HEK293T (cell line): Measurements from ENCODE around the gene INHBC.
A peak's percentile ranks its signal among the peaks of the same experiment; 100 is the strongest.
"Not testable (repeated sequence)": the region's sequence is repeated elsewhere in the genome, so short reads cannot be mapped to it uniquely, and the experiment has no call there.

Experiments used
- CTCF ChIA-PET: fragments of 350-600 bp; formaldehyde crosslinking; extraction: SDS; loops from one replicate; lab custom pipeline; 2021; ENCODE audit warnings: antibody characterized with exemption, inconsistent platforms; lab: Yijun Ruan, JAX
- POLR2A ChIA-PET: fragments of 350-600 bp; formaldehyde crosslinking; extraction: SDS; loops from one replicate; lab custom pipeline; 2020; ENCODE audit warnings: antibody characterized with exemption, inconsistent platforms; lab: Yijun Ruan, JAX
- DNase-seq: peaks from one replicate; pipeline ENCODE4 v3.0.0; 2012; ENCODE audit warnings: mixed read lengths; ENCODE audit errors: extremely low spot score
- ARNT ChIP-seq: fragments of 450-650 bp; IDR thresholded peaks from 2 replicates; pipeline ENCODE4 v1.6.1; 2017; ENCODE audit warnings: mild to moderate bottlenecking
- BHLHE40 ChIP-seq: fragments of 450-650 bp; IDR thresholded peaks from 2 replicates; pipeline ENCODE4 v1.6.1; 2016; ENCODE audit warnings: mild to moderate bottlenecking, moderate library complexity, borderline replicate concordance
- CTBP1 ChIP-seq: fragments of 450-650 bp; IDR thresholded peaks from 2 replicates; pipeline ENCODE4 v1.6.1; 2016; ENCODE audit warnings: borderline replicate concordance
- ELF4 ChIP-seq: fragments of 450-650 bp; IDR thresholded peaks from 2 replicates; pipeline ENCODE4 v1.6.1; 2017; ENCODE audit warnings: antibody characterized with exemption
- FOXA1 ChIP-seq: fragments of 450-650 bp; IDR thresholded peaks from 2 replicates; pipeline ENCODE4 v1.6.1; 2016; ENCODE audit warnings: mild to moderate bottlenecking
- FOXK2 ChIP-seq: fragments of 450-650 bp; IDR thresholded peaks from 2 replicates; pipeline ENCODE4 v1.6.1; 2016; ENCODE audit warnings: mild to moderate bottlenecking
- FOXM1 ChIP-seq: fragments of 450-650 bp; IDR thresholded peaks from 2 replicates; pipeline ENCODE4 v1.6.1; 2017; ENCODE audit warnings: mild to moderate bottlenecking, borderline replicate concordance
- HDGF ChIP-seq: fragments of 450-650 bp; IDR thresholded peaks from 2 replicates; pipeline ENCODE4 v1.6.1; 2017; ENCODE audit warnings: antibody characterized with exemption, borderline replicate concordance
- L3MBTL2 ChIP-seq: fragments of 450-650 bp; conservative IDR thresholded peaks from 2 replicates; pipeline ENCODE4 v1.6.1; 2016; ENCODE audit warnings: mild to moderate bottlenecking
- LEF1 ChIP-seq: fragments of 450-650 bp; IDR thresholded peaks from 2 replicates; pipeline ENCODE4 v1.6.1; 2017; ENCODE audit warnings: mild to moderate bottlenecking, borderline replicate concordance
- NFRKB ChIP-seq: fragments of 450-650 bp; IDR thresholded peaks from 2 replicates; pipeline ENCODE4 v1.6.1; 2016; ENCODE audit warnings: mild to moderate bottlenecking, moderate library complexity
- PKNOX1 ChIP-seq: fragments of 450-650 bp; IDR thresholded peaks from 2 replicates; pipeline ENCODE4 v1.6.1; 2016
- SP1 ChIP-seq: fragments of 450-650 bp; IDR thresholded peaks from 2 replicates; pipeline ENCODE4 v1.6.1; 2017
- SUZ12 ChIP-seq: fragments of 450-650 bp; IDR thresholded peaks from 2 replicates; pipeline ENCODE4 v1.6.1; 2016; ENCODE audit warnings: mild to moderate bottlenecking
- TARDBP ChIP-seq: fragments of 450-650 bp; IDR thresholded peaks from 2 replicates; pipeline ENCODE4 v1.6.1; 2016
- ZNF384 ChIP-seq: fragments of 450-650 bp; IDR thresholded peaks from 2 replicates; pipeline ENCODE4 v1.6.1; 2016

The INHBC gene

GRCh38 chr12:57490126-57490525 is 55.5 kb downstream of the INHBC start:
- TF ChIP-seq NFRKB (no peak), FOXA1 (no peak), L3MBTL2 (no peak), ZNF384 (no peak), PKNOX1 (no peak), SP1 (no peak), ELF4 (no peak), TARDBP (no peak), CTBP1 (no peak), SUZ12 (no peak), BHLHE40 (no peak), FOXM1 (no peak), LEF1 (no peak), ARNT (no peak), FOXK2 (no peak), HDGF (no peak)
- DNase-seq, result no peak
- POLR2A ChIA-PET, result interaction anchor here (1.7 to 4.2 kb wide), 2 partner anchors 27 to 29 kb away, joined by 4 to 18 read pairs; partner anchors contain the start of gene DDIT3
- CTCF ChIA-PET, result no interaction called here

GRCh38 chr12:57491393-57492280 is 57.1 kb downstream of the INHBC start:
- ChIA-PET POLR2A (interaction anchor here (1.7 to 4.2 kb wide), 2 partner anchors 26 to 28 kb away, joined by 4 to 18 read pairs; partner anchors contain the start of gene DDIT3), CTCF (interaction anchor here (0.6 to 0.7 kb wide), 2 partner anchors 28 to 33 kb away, joined by 3 to 4 read pairs; no protein-coding TSS in a partner anchor)
- no peak for DNase-seq
- TF ChIP-seq ZNF384 (no peak), PKNOX1 (0 out of 2 replicates have a peak, but pooled peaks have one; percentile 34)

- DNase-seq, CTCF ChIA-PET, POLR2A ChIA-PET: not testable (repeated sequence)
These were observed 60.6 kb downstream of the INHBC start for GRCh38 chr12:57495051-57495701.

GRCh38 chr12:57496822-57497221 is 62.2 kb downstream of the INHBC start:
- POLR2A ChIA-PET, result interaction anchor here (1.3 kb wide), 1 partner anchor 18 kb away, joined by 5 read pairs; no protein-coding TSS in a partner anchor

More at GRCh38 chr12:57496822-57497221, 62.2 kb downstream of the INHBC start:
- TF ChIP-seq HDGF (no peak), NFRKB (no peak), FOXA1 (no peak), LEF1 (no peak), FOXM1 (no peak), BHLHE40 (no peak), FOXK2 (no peak), SP1 (no peak), CTBP1 (no peak), SUZ12 (no peak), PKNOX1 (no peak), L3MBTL2 (no peak), TARDBP (no peak), ARNT (no peak), ZNF384 (no peak), ELF4 (no peak)
- CTCF ChIA-PET, result interaction anchor here (0.8 kb wide), 1 partner anchor 9 kb away, joined by 3 read pairs; no protein-coding TSS in a partner anchor
- no peak for DNase-seq
